Epithelial cell of alveolus of lung (primary cell): ENCODE data around the gene GAS5. TPM values are rescaled to one million over a fixed set of nuclear protein-coding genes. Genes with fewer than 3 reads are reported as not detected.

Experiments
- total RNA-seq: library from RNA; depleted of rRNA; stranded (reverse); fragments of >200 nt; gene quantifications from 2 replicates; pipeline ENCODE4 v1.2.1, GENCODE V29; 2015

The GAS5 gene
- 536 and 1,025 TPM in 2 replicates for total RNA-seq

GRCh38 chr1:173867753-173868265 is at the start of gene GAS5:
TSS of gene GAS5 (minus strand) at chr1:173867989.

GRCh38 chr1:173917149-173917548 is 49.4 kb upstream of the GAS5 start, which contains the start of gene SERPINC1:
TSS of gene SERPINC1 (minus strand) at chr1:173917327. CDS start at chr1:173917259, 68 bp downstream.

GRCh38 chr1:173868266-173869020 is 654 bp upstream of the GAS5 start, which contains the start of gene ZBTB37:
TSS of gene ZBTB37 (plus strand) at chr1:173868380. CDS start at chr1:173870226, 1,846 bp downstream.

GRCh38 chr1:173824315-173825081 is 43.3 kb downstream of the GAS5 start, which contains the start of the genes CENPL and DARS2:
TSS of gene CENPL (minus strand) at chr1:173824883. CDS start at chr1:173811299, 13,584 bp downstream.
TSS of gene DARS2 (plus strand) at chr1:173824673. CDS start at chr1:173825230, 557 bp downstream.

Other genes starting within 250 kb of the GAS5 start
- not detected in 2 replicates for gene TEX50, start 232.7 kb downstream of the GAS5 start, total RNA-seq
- 0.52 and 0.64 TPM in 2 replicates for gene ANKRD45, start 198.1 kb downstream of the GAS5 start, total RNA-seq
- gene KLHL20, start 153.0 kb downstream of the GAS5 start, total RNA-seq: 17.7 and 33.5 TPM in 2 replicates
- gene DARS2, start 43.3 kb downstream of the GAS5 start, total RNA-seq: 14.1 and 18.7 TPM in 2 replicates
- gene CENPL, start 43.1 kb downstream of the GAS5 start, total RNA-seq: 6.5 and 15.3 TPM in 2 replicates
- 2.5 and 3.8 TPM in 2 replicates for gene ZBTB37, start 391 bp upstream of the GAS5 start, total RNA-seq
- 0.13 TPM in 1 of 2 replicates, not detected in the other for gene SERPINC1, start 49.3 kb upstream of the GAS5 start, total RNA-seq
- 10.6 and 17.6 TPM in 2 replicates for gene RC3H1, start 154.4 kb upstream of the GAS5 start, total RNA-seq